ENCODE data around the gene ZNF365.
"Not testable (repeated sequence)": the region's sequence is repeated elsewhere in the genome, so short reads cannot be mapped to it uniquely, and the experiment has no call there.

ZNF365 gene

DNA sequence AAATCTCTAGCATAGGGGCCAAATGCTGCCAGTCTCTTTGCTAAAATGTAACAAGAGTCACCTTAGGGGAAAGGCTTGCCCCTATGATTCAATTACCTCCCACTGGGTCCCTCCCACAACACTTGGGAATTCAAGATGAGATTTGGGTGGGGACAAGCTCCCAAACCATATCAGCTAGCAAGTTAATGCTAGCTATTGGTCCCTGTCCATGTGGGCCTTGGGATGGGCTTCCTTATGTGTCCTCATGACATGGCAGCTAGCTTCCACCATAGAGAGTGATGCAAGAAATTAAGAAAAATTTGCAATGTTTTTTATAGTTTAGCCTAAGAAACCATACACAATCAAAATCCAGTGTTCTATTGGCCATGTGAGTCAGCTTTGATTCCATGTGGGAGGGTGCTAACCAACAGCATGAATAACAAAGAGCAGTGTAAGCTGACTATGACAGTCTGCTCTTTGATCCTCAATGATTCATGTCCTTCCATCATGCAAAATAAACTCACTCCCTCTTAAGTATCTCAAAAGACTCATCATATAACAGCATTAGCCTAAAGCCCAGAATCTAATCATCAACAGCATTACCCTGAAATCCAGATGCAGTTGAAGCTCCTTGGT lies 21.7 kb upstream of the ZNF365 start:
- no peaks in the 10 kb centered on the region for H3K4me1 ChIP-seq (ENCODE audit: control insufficient read depth, insufficient read depth, low read length)
- H3K36me3 ChIP-seq (ENCODE audit: control insufficient read depth, insufficient read depth, low read length): no peaks in the 10 kb centered on the region
- H3K9ac ChIP-seq (ENCODE audit: low read length): no peak overlapping the region
- H3K4me3 ChIP-seq (ENCODE audit: low read length): no peak overlapping the region
- no peaks in the 10 kb centered on the region for H3K9me3 ChIP-seq (ENCODE audit: control insufficient read depth, low read length)
- no peaks in the 10 kb centered on the region for H3K27me3 ChIP-seq (ENCODE audit: control insufficient read depth, insufficient read depth, low read length)

DNA sequence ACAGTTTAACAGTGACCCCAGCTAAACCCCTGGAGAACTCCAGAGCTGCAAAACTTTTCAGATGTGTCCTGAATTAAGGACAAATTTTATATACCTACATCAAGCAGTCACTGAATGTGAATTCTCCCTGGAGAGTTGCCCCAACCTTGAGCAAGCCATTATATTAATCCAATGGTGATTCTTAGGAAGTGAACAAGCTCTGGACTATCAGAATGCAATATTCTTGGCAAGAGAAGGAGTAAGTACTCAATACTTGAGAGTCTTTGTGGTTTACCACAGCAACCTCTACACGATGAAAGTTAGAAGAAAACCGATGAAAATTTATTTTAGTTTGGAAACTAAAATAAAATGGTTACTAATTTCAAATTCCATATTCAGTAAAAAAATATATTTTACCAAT lies 19.3 kb upstream of the ZNF365 start:
- no peaks in the 10 kb centered on the region for H3K4me1 ChIP-seq (ENCODE audit: control insufficient read depth, insufficient read depth, low read length)
- H3K27me3 ChIP-seq (ENCODE audit: control insufficient read depth, insufficient read depth, low read length): no peaks in the 10 kb centered on the region
- H3K36me3 ChIP-seq (ENCODE audit: control insufficient read depth, insufficient read depth, low read length): no peaks in the 10 kb centered on the region
- no peaks in the 10 kb centered on the region for H3K9me3 ChIP-seq (ENCODE audit: control insufficient read depth, low read length)
- no peak overlapping the region for H3K9ac ChIP-seq (ENCODE audit: low read length)
- no peak overlapping the region for H3K4me3 ChIP-seq (ENCODE audit: low read length)

DNA sequence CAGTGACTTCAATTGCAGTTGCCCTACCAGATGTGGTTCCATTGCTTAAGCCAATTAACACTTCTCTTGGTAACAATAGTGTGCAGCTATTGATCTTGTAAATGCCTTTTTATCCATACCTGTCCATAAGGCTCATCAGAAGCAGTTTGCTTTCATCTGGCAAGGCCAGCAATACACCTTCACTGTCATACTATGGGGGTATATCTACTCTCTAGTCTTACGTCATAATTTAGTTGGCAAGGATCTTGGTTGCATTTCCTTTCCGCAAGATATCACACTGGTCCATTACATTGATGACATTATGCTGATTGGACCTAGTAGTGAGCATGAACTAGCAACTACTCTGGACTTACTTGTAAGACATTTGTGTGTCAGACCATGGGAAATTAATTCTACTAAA lies 17.7 kb upstream of the ZNF365 start:
- Histone ChIP-seq H3K4me3 (ENCODE audit: low read length) (no peak overlapping the region), H3K27me3 (ENCODE audit: control insufficient read depth, insufficient read depth, low read length) (no peaks in the 10 kb centered on the region), H3K36me3 (ENCODE audit: control insufficient read depth, insufficient read depth, low read length) (no peaks in the 10 kb centered on the region), H3K9me3 (ENCODE audit: control insufficient read depth, low read length) (no peaks in the 10 kb centered on the region), H3K9ac (ENCODE audit: low read length) (no peak overlapping the region), H3K4me1 (ENCODE audit: control insufficient read depth, insufficient read depth, low read length) (no peaks in the 10 kb centered on the region)

DNA sequence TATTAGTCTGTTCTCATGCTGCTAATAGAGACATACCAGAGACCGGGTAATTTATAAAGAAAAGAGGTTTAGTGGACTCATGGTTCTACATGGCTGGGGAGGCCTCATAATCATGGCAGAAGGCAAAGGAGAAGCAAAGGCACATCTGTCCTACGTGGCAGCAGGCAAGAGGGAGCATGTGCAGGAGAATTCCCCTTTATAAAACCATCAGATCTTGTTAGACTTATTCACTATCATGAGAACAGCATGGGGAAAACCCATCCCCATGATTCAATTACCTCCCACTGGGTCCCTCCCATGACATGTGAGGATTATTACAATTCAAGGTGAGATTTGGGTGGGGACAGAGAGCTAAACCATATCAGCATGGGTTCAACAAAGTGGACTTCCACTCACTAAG lies 16.0 kb upstream of the ZNF365 start:
- H3K27me3 ChIP-seq (ENCODE audit: control insufficient read depth, insufficient read depth, low read length); H3K9me3 ChIP-seq (ENCODE audit: control insufficient read depth, low read length); H3K4me3 ChIP-seq (ENCODE audit: low read length); H3K36me3 ChIP-seq (ENCODE audit: control insufficient read depth, insufficient read depth, low read length); H3K9ac ChIP-seq (ENCODE audit: low read length); H3K4me1 ChIP-seq (ENCODE audit: control insufficient read depth, insufficient read depth, low read length): not testable (repeated sequence)

DNA sequence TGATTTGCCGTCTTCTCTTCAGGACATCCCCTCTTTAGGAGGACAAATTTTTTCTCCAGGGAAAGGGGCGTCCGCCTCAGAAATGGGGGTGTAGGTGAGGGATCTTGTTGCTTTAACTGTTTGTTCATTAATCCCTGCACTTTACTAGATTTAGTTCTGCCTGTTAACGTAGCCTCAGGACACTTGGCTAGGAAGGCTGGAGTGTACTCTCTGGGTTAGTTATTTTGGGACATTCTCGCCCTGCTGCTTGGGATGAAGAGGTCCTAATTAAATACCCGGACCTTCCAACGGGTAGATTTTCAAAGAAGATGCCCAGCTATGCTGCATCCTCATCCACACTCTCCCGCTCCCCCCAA lies 552 bp upstream of the ZNF365 start:
- Histone ChIP-seq H3K4me3 (ENCODE audit: low read length) (no peak overlapping the region), H3K9ac (ENCODE audit: low read length) (no peak overlapping the region), H3K27me3 (ENCODE audit: control insufficient read depth, insufficient read depth, low read length) (peaks cover 25% of the 10 kb centered on the region), H3K4me1 (ENCODE audit: control insufficient read depth, insufficient read depth, low read length) (peaks cover 9% of the 10 kb centered on the region), H3K36me3 (ENCODE audit: control insufficient read depth, insufficient read depth, low read length) (no peaks in the 10 kb centered on the region), H3K9me3 (ENCODE audit: control insufficient read depth, low read length) (no peaks in the 10 kb centered on the region)

DNA sequence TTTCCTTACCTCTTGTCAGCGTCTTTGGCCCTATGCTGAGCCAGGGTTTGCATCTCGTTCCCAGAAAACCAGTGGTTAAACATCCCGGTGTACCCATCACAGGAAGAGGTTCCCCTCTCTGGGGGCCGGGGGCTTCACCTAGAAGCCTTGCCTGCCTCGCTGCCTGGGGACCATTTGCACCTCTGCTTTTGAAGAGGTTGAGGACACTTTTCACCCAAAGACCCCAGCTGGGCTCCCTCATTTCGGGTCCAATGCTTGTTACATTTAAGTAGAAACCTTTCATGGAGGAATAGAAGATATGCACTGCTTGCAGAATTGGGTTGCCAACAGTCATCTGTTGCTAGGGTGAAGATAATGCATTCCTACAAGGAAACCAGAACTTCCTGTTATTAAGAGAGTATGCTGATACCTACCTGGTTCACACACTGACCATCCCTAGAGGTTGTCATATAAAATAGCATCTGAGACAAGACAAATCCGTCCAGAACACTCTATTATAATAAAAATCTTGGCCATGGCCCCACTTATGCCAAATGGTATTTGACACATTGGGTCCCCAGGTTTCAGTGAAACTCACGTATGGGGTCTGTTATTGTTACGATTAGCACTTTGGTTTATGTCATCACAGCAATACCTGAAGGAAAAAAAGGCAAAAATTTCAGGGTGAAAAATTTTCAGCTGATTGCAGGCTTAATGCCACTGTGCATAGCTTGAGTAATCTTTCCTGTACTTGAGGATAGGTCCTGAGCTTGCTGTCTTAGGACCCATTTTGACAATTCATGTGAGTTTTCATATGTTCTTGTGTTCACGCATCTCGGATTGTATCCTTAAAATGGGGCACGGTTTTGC lies 917 bp downstream of the ZNF365 start:
- H3K9me3 ChIP-seq (ENCODE audit: control insufficient read depth, low read length): no peaks in the 10 kb centered on the region
- H3K4me1 ChIP-seq (ENCODE audit: control insufficient read depth, insufficient read depth, low read length): peaks cover 9% of the 10 kb centered on the region
- H3K36me3 ChIP-seq (ENCODE audit: control insufficient read depth, insufficient read depth, low read length): no peaks in the 10 kb centered on the region
- no peak overlapping the region for H3K4me3 ChIP-seq (ENCODE audit: low read length)
- peaks cover 25% of the 10 kb centered on the region for H3K27me3 ChIP-seq (ENCODE audit: control insufficient read depth, insufficient read depth, low read length)
- H3K9ac ChIP-seq (ENCODE audit: low read length): no peak overlapping the region

DNA sequence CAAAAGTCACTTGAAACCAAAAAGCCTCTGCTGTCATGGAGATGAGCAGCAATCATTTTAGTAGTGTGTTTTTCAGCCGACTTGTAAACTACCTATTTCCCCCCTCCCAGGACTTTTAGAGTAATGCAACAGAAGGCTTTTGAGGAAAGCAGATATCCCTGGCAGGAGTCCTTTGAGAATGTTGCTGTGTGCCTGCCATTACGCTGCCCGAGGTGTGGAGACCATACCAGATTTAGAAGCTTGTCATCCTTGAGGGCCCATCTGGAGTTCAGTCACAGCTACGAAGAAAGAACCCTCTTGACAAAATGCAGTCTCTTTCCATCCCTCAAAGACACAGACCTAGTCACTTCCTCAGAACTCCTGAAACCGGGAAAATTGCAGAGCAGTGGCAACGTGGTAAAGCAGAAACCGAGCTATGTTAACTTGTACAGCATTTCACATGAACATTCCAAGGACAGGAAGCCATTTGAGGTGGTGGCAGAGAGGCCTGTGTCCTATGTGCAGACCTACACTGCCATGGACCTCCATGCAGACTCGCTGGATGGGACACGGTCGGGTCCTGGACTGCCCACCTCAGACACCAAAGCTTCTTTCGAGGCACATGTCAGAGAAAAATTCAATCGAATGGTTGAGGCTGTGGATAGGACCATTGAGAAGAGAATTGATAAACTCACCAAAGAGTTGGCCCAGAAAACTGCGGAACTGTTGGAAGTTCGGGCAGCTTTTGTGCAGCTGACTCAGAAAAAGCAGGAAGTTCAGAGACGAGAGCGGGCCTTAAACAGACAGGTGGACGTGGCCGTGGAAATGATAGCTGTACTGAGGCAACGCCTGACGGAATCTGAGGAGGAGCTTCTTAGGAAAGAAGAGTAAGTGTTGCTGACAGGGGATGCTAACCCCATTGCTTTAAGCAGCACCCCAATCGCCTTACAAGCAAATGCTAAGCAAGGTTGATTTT lies 2.2 kb downstream of the ZNF365 start:
- Histone ChIP-seq H3K9ac (ENCODE audit: low read length) (no peak overlapping the region), H3K4me3 (ENCODE audit: low read length) (no peak overlapping the region), H3K9me3 (ENCODE audit: control insufficient read depth, low read length) (no peaks in the 10 kb centered on the region)

DNA sequence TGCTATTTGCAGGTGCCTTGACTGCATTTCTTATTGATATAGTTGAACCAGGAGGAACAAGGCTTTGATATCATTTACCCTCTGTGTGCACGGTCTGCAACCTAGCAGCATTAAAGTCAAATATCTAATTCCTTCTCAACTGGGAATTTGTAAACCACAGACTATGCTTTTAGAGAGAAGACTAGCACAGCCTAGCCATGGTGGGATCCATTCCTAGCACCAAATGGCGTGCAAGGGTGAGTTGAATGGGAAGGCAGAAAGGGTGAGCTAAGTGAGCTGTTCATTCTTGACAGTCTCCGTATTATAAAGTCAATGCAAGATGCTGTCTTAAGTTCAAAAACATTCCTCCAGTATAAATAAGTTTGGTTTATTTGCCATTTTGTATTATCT lies 2.9 kb downstream of the ZNF365 start:
- H3K36me3 ChIP-seq (ENCODE audit: control insufficient read depth, insufficient read depth, low read length): no peaks in the 10 kb centered on the region
- H3K4me1 ChIP-seq (ENCODE audit: control insufficient read depth, insufficient read depth, low read length): peaks cover 9% of the 10 kb centered on the region
- no peak overlapping the region for H3K9ac ChIP-seq (ENCODE audit: low read length)
- peaks cover 25% of the 10 kb centered on the region for H3K27me3 ChIP-seq (ENCODE audit: control insufficient read depth, insufficient read depth, low read length)
- no peak overlapping the region for H3K4me3 ChIP-seq (ENCODE audit: low read length)
- no peaks in the 10 kb centered on the region for H3K9me3 ChIP-seq (ENCODE audit: control insufficient read depth, low read length)

More for the DNA sequence above, 2.2 kb downstream of the ZNF365 start:
- Histone ChIP-seq H3K36me3 (ENCODE audit: control insufficient read depth, insufficient read depth, low read length) (no peaks in the 10 kb centered on the region), H3K27me3 (ENCODE audit: control insufficient read depth, insufficient read depth, low read length) (peaks cover 25% of the 10 kb centered on the region), H3K4me1 (ENCODE audit: control insufficient read depth, insufficient read depth, low read length) (peaks cover 9% of the 10 kb centered on the region)

DNA sequence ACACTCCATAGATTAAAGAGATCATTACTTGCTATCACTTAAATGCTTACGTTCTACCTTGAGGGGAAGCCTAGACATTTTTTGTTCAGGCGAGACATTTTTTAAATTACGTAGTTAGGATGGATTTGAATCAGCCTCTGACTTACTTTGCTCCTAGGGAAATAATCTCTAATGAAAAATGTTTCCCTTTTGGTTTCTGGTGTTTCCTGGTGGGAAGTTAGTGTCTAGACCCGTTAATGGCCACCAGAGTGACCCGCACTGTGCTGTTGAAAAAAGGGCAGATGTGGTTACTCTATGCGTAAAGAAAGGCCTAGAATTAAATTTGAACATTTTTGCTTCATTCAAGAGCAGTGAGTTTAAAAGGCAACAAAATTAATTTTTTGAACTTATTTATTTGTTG lies 3.8 kb downstream of the ZNF365 start:
- Histone ChIP-seq H3K27me3 (ENCODE audit: control insufficient read depth, insufficient read depth, low read length) (peaks cover 25% of the 10 kb centered on the region), H3K4me1 (ENCODE audit: control insufficient read depth, insufficient read depth, low read length) (peaks cover 9% of the 10 kb centered on the region), H3K9ac (ENCODE audit: low read length) (no peak overlapping the region), H3K36me3 (ENCODE audit: control insufficient read depth, insufficient read depth, low read length) (no peaks in the 10 kb centered on the region), H3K9me3 (ENCODE audit: control insufficient read depth, low read length) (no peaks in the 10 kb centered on the region), H3K4me3 (ENCODE audit: low read length) (no peak overlapping the region)

DNA sequence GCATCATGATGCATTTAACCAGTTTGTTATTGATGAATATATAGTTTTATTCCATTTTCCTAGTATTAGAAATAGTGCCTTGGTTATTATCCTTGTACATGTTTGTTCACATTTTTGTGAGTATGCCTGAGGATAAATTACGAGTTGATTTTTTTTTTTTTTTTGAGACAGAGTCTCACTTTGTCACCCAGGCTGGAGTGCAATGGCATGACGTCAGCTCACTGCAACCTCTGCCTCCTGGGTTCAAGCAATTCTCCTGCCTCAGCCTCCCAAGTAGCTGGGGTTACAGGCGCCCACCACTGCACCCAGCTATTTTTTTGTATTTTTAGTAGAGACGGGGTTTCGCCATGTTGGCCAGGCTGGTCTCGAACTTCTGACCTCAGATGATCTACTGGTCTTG lies 4.7 kb downstream of the ZNF365 start:
- not testable (repeated sequence) for H3K4me1 ChIP-seq (ENCODE audit: control insufficient read depth, insufficient read depth, low read length); H3K9me3 ChIP-seq (ENCODE audit: control insufficient read depth, low read length); H3K9ac ChIP-seq (ENCODE audit: low read length); H3K36me3 ChIP-seq (ENCODE audit: control insufficient read depth, insufficient read depth, low read length); H3K4me3 ChIP-seq (ENCODE audit: low read length)
- H3K27me3 ChIP-seq (ENCODE audit: control insufficient read depth, insufficient read depth, low read length): peaks cover 21% of the 10 kb centered on the region

DNA sequence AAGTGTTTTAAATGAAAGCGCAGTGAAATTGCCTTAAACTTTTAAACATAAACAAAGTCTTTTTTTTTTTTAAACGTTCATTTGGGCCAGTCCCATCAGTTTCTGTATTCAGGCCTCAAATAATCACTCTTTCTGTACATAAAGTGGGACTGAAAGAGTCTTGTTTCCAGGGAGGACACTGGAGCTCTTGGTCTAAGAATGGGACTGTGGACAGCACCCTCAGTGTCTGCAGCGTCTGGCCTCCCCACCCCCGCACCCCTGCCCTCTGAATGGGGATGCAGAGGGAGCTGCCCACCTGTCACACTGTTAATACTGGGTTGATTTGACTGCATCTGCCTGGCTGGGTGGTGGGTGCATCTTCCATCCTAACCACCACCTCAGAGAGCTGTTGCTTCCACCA lies 5.2 kb downstream of the ZNF365 start:
- Histone ChIP-seq H3K27me3 (ENCODE audit: control insufficient read depth, insufficient read depth, low read length) (peaks cover 16% of the 10 kb centered on the region), H3K36me3 (ENCODE audit: control insufficient read depth, insufficient read depth, low read length) (no peaks in the 10 kb centered on the region), H3K9ac (ENCODE audit: low read length) (no peak overlapping the region), H3K9me3 (ENCODE audit: control insufficient read depth, low read length) (no peaks in the 10 kb centered on the region), H3K4me3 (ENCODE audit: low read length) (no peak overlapping the region), H3K4me1 (ENCODE audit: control insufficient read depth, insufficient read depth, low read length) (peaks cover 4% of the 10 kb centered on the region)

DNA sequence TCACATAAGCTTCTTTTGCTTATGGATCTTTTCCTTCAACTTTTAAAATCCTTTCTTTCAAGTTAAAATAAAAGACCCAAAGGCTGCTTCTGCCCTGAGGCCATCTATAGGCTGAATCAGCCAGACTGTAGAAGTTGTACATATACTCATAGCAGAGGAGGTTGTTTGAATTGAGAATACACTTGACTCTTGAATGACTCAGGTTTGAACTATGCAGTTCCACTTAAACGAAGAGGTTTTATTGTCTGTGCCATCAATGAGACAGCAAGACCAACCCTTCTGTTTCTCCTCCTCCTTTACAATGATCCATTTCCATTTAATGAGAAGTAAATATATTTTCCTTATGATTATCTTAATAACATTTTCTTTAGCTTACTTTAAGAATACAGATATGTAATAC lies 5.8 kb downstream of the ZNF365 start:
- H3K36me3 ChIP-seq (ENCODE audit: control insufficient read depth, insufficient read depth, low read length): no peaks in the 10 kb centered on the region
- H3K9me3 ChIP-seq (ENCODE audit: control insufficient read depth, low read length): no peaks in the 10 kb centered on the region
- no peak overlapping the region for H3K4me3 ChIP-seq (ENCODE audit: low read length)
- peaks cover 10% of the 10 kb centered on the region for H3K27me3 ChIP-seq (ENCODE audit: control insufficient read depth, insufficient read depth, low read length)
- no peaks in the 10 kb centered on the region for H3K4me1 ChIP-seq (ENCODE audit: control insufficient read depth, insufficient read depth, low read length)
- H3K9ac ChIP-seq (ENCODE audit: low read length): no peak overlapping the region

All from mucosa of stomach (tissue), 1 donor.